Prostate gland (tissue), 2 donors: ENCODE results near the gene IGSF9. TPM values are rescaled to one million over a fixed set of nuclear protein-coding genes. Genes with fewer than 3 reads are reported as not detected.

Source experiments
- DNase-seq: peaks from one replicate; pipeline ENCODE4 v3.0.0-alpha.2; 2019; ENCODE audit warnings: low spot score
- H3K27ac ChIP-seq, 2 donors: fragments of 200-600 bp; sonication (generic); 2 replicates each; pipeline ENCODE4 v1.5.1; 2017 to 2019
- H3K27me3 ChIP-seq: fragments of 200-600 bp; sonication (generic); replicated peaks from 2 replicates; pipeline ENCODE4 v1.5.1; 2019; ENCODE audit not compliant: insufficient read depth
- H3K36me3 ChIP-seq, 2 donors: fragments of 200-600 bp; sonication (generic); 1 replicate in 1 of 2; 2 replicates in 1 of 2; pipeline versions ENCODE4 v1.5.1 to v1.8.1; 2017 to 2019
- H3K4me1 ChIP-seq: fragments of 200-600 bp; sonication (generic); replicated peaks from 2 replicates; pipeline ENCODE4 v1.5.1; 2019
- H3K4me3 ChIP-seq, 2 donors: fragments of 200-600 bp; sonication (generic); 2 replicates each; pipeline ENCODE4 v1.5.1; 2017 to 2019
- H3K9me3 ChIP-seq: fragments of 200-600 bp; sonication (generic); 2 replicates; pipeline ENCODE4 v1.5.1; 2017
- CTCF ChIP-seq, 4 experiments: fragments of 200-600 bp in 2 of 4; fragments of 450-650 bp in 2 of 4; sonication (generic) in 2 of 4; IDR thresholded peaks; 1 replicate in 3 of 4; 2 replicates in 1 of 4; pipeline ENCODE4 v1.5.1; 2016 to 2019; ENCODE audit warnings: antibody characterized with exemption in 4 of 4, mild to moderate bottlenecking in 2 of 4, moderate library complexity in 2 of 4
- POLR2A ChIP-seq: fragments of 450-650 bp; IDR thresholded peaks from one replicate; pipeline ENCODE4 v1.6.1; 2016; ENCODE audit warnings: antibody characterized with exemption, mild to moderate bottlenecking
- POLR2AphosphoS5 ChIP-seq: sonication (generic); formaldehyde crosslinking; IDR thresholded peaks from one replicate; pipeline ENCODE4 v1.6.1; 2017; ENCODE audit warnings: antibody characterized with exemption
- WGBS: methylation state at CpG from one replicate; pipeline ENCODE4 v1.1.5; 2018; 5-methylcytosine and 5-hydroxymethylcytosine counted together
- intact Hi-C: fragments of 100-400 bp; cut with DNase I; formaldehyde crosslinking; loops from one replicate; pipeline ENCODE4 v1.14.2; 2022
- total RNA-seq, 2 donors: library from RNA; depleted of rRNA; stranded (reverse); fragments of >200 nt; gene quantifications; one replicate each; pipeline ENCODE4 v1.1.0, GENCODE V29; 2016

Gene IGSF9
- total RNA-seq, 2 donors from 2014 or later: 7.6 to 17.3 TPM

DNA sequence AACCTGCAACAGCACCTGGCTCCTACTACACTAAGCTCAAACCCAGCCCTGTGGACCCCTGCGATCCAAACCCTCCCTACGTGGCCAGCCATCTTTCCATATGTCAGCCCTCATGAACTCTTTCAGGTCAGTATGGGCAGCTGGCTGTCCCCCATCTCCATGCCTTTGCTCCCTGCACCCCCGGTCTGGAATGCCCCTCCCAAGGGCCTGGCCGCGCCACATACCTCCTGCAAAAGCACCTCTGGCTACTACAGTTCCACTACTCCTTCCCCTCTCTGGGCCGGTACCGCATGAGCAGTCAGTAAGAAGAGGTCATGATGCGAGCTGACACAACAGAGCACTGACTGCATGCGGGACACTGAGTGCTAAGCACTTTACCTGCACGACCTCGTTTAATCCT lies 10.1 kb downstream of the IGSF9 start:
- no peak overlapping the region for H3K4me3 ChIP-seq
- intact Hi-C loops: no loop called here
- 89% methylated on average over 11 of the region's 11 CpGs for WGBS

GRCh38 chr1:159934136-159935039 lies 11.0 kb downstream of the IGSF9 start:
- TF ChIP-seq POLR2AphosphoS5 (no peak), POLR2A (no peak), CTCF (IDR thresholded peaks at IDR 0.05) (no peak)
- H3K9me3 ChIP-seq: no peaks in the 10 kb centered on the region
- H3K4me1 ChIP-seq: no peaks in the 10 kb centered on the region
- intact Hi-C loops: no loop called here
- 85% methylated on average over 14 of the region's 14 CpGs for WGBS
- no peak overlapping the region for H3K27ac ChIP-seq
- no peak for DNase-seq
- no peaks in the 10 kb centered on the region for H3K36me3 ChIP-seq
- no peak overlapping the region for H3K4me3 ChIP-seq
- H3K27me3 ChIP-seq: no peaks in the 10 kb centered on the region

More for the DNA sequence above, 10.1 kb downstream of the IGSF9 start:
- no peak overlapping the region for H3K27ac ChIP-seq
- TF ChIP-seq POLR2AphosphoS5: no peak
- no peak for TF ChIP-seq POLR2A
- H3K36me3 ChIP-seq: no peaks in the 10 kb centered on the region
- H3K27me3 ChIP-seq: no peaks in the 10 kb centered on the region
- H3K4me1 ChIP-seq: no peaks in the 10 kb centered on the region
- no peaks in the 10 kb centered on the region for H3K9me3 ChIP-seq
- DNase-seq: no peak

DNA sequence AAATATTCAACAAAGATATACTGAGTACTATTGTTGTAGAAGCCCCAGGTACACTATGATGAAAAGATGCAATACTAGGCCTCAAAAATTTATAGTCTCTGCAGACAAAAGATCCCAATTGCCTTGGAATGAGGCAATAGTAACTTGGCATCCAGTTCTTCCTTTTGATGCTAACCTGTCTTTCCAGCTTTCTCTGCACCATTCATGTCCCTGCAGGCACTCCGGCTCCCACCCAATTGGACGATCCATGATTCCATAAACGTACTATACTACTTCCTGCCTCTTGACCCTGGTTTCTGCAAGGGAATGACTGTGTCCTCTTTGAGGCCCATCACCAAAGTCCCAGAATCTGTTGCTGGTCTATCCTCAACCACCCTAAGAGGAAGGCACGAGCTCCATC lies 12.1 kb downstream of the IGSF9 start:
- TF ChIP-seq POLR2AphosphoS5 (peak; percentile 85), POLR2A (no peak)
- DNase-seq: peak; percentile 64
- 51% methylated on average over 4 of the region's 4 CpGs for WGBS
- H3K9me3 ChIP-seq: no peaks in the 10 kb centered on the region
- H3K4me1 ChIP-seq: no peaks in the 10 kb centered on the region
- peak overlapping the region in 1 of 2 donors; percentile 18 for H3K27ac ChIP-seq
- no peaks in the 10 kb centered on the region for H3K27me3 ChIP-seq
- H3K4me3 ChIP-seq: no peak overlapping the region
- no peaks in the 10 kb centered on the region for H3K36me3 ChIP-seq
- intact Hi-C loops: no loop called here

- 56% methylated on average over 16 of the region's 16 CpGs for WGBS
- H3K27ac ChIP-seq: peak overlapping the region in 1 of 2 donors; percentile 15
- no peaks in the 10 kb centered on the region for H3K9me3 ChIP-seq
- TF ChIP-seq POLR2AphosphoS5 (no peak), POLR2A (no peak), CTCF (IDR thresholded peaks at IDR 0.05) (no peak)
- no peak for DNase-seq
- H3K4me3 ChIP-seq: no peak overlapping the region
- intact Hi-C loops: no loop called here
- no peaks in the 10 kb centered on the region for H3K27me3 ChIP-seq
- H3K36me3 ChIP-seq: no peaks in the 10 kb centered on the region
- no peaks in the 10 kb centered on the region for H3K4me1 ChIP-seq
Observed at GRCh38 chr1:159932296-159933285, 12.8 kb downstream of the IGSF9 start.

DNA sequence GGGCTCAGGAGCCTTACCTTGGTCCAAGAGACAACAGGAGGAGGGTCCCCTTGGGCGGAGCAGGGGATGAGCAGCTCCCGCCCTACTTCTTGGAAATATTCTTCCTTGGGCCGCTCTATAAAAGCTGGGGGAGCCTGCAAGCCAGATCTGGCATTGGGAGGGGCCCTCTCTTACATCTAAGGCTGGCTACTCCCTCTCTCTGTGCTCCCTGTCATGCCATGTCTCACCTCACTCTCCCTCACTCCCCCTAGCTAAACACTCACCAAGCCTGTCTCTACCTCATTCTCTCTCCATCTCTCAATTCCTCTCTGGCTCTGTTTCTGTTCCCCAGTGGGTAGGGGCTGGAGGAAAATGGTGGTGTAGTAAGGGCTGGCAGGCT lies 13.6 kb downstream of the IGSF9 start:
- Histone ChIP-seq H3K4me3 (no peak overlapping the region), H3K9me3 (no peaks in the 10 kb centered on the region), H3K27ac (no peak overlapping the region), H3K27me3 (no peaks in the 10 kb centered on the region), H3K36me3 (no peaks in the 10 kb centered on the region), H3K4me1 (no peaks in the 10 kb centered on the region)
- TF ChIP-seq CTCF (IDR thresholded peaks at IDR 0.05): no peak
- no peak for TF ChIP-seq POLR2AphosphoS5
- no peak for TF ChIP-seq POLR2A
- WGBS: 61% methylated on average over 3 of the region's 3 CpGs
- intact Hi-C loops: no loop called here
- DNase-seq: no peak
